HG03378 (cell line): ENCODE results near the gene IFNB1.

Experiments used
- ATAC-seq: cut with Tn5 transposase; IDR thresholded peaks from one replicate; pipeline ENCODE4 v1.9.1; 2021; ENCODE audit warnings: mild to moderate bottlenecking, moderate library complexity; ENCODE audit not compliant: unreplicated experiment

The IFNB1 gene

DNA sequence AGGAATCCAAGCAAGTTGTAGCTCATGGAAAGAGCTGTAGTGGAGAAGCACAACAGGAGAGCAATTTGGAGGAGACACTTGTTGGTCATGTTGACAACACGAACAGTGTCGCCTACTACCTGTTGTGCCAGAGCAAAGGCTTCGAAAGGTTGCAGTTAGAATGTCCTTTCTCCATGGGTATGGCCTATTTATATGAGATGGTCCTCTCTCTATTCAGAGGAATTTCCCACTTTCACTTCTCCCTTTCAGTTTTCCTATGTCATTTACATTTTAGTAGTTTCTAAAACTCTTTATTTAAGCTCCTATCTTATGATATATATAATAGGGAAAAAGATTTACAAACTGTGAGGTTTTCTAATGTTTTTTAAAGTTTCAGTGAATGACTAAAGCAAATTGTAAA is at the start of gene IFNB1:
TSS of gene IFNB1 (minus strand) at position 162 of the 400 bp plus-strand sequence. CDS start at position 89, 73 bp downstream.
- no peak for ATAC-seq

- ATAC-seq, result peak; percentile 96
Measured at GRCh38 chr9:21121595-21122251, 44.0 kb upstream of the IFNB1 start.

- no peak for ATAC-seq
Measured at GRCh38 chr9:21121079-21121478, 43.3 kb upstream of the IFNB1 start.

- no peak for ATAC-seq
Measured at GRCh38 chr9:21119093-21119770, 41.5 kb upstream of the IFNB1 start.

DNA sequence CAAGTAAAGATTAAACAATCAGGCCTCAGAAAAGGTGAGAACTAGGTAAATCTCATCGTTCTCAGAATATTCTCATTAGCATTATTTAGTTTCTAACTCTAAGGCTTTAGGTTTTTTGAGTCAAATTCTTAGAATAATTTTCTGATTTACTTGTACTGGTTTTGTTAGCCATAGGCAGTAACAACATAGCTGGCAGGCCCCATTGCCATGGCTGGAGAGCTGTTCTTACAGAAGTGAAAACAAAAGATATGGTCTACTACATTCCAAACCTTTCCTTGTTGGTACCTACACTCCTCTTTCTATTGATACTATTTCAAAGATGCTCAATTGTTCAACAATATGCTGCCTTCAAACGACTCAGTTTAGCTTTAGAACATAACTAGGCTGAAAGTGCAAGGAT is 36.6 kb upstream of the IFNB1 start:
- ATAC-seq, result no peak

GRCh38 chr9:21110708-21111576 is 33.2 kb upstream of the IFNB1 start:
- peak; percentile 92 for ATAC-seq

DNA sequence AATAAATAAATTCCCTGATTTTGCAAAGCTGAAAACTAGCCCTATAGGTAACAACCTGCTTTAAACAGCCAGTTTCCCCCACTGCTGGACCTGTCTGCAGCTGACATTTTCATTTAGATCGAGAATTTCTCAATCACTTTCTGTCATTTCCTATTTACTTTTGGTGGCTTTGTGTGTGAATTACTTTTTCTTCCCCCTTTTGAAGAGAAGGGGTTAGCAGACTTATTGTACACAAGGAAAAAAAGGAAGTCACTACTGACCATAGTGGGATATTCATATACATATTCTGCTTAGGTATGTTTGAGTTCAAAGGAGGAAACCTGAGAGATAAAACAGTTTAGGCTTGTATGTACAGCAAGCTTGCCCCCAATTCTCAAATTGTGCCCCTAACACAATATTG is 27.0 kb upstream of the IFNB1 start:
- ATAC-seq, result no peak

DNA sequence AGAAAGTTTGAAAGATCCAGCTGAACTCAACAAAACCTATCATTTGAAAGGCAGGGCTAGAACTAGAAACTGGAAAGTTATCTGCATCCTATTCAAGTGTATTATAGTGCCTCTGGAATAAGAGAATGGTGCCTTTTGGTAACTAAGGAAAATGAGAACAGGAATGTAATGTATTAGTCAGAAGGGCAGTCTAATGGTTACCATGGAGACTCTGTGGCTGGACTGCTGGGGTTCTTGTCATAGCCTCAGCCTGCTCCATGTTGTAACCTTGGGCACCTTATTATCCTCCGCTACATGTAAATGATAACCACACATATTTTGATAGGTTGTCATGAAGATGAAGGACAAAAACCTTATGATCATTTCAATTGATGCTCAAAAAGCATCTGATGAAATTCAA is 24.6 kb upstream of the IFNB1 start:
- ATAC-seq, result no peak

DNA sequence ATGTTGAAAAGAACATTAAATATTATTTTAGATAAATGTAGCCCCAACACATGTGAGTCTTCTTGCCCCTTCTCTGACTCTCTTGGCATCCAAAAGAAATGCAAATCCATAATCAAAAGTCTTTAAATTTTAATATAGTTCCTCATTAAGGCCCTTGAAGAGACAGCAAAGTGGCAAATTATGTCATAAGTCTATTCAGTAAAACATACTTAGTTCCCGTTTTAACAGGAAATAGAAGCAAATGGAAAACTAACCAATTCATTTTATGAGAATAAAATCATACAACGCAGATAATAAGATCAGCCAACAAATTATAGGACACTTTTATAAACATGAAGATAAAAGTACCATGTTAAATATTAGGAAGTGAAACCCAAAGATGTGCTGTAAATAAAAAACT is 20.1 kb upstream of the IFNB1 start:
- ATAC-seq, result no peak

GRCh38 chr9:21096901-21097255 is 19.1 kb upstream of the IFNB1 start:
- no peak for ATAC-seq

- ATAC-seq, result peak; percentile 94
Measured at GRCh38 chr9:21096172-21096900, 18.6 kb upstream of the IFNB1 start.

GRCh38 chr9:21095561-21095960 is 17.8 kb upstream of the IFNB1 start:
- ATAC-seq, result no peak

GRCh38 chr9:21086538-21086937 is 8.8 kb upstream of the IFNB1 start:
- no peak for ATAC-seq

DNA sequence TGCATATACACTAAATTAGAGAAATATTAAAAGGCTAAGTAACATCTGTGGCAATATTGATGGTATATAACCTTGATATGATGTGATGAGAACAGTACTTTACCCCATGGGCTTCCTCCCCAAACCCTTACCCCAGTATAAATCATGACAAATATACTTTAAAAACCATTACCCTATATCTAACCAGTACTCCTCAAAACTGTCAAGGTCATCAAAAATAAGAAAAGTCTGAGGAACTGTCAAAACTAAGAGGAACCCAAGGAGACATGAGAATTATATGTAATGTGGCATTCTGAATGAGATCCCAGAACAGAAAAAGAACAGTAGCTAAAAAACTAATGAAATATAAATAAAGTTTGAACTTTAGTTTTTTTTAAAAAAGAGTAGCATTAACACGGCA is 7.3 kb upstream of the IFNB1 start:
- no peak for ATAC-seq

DNA sequence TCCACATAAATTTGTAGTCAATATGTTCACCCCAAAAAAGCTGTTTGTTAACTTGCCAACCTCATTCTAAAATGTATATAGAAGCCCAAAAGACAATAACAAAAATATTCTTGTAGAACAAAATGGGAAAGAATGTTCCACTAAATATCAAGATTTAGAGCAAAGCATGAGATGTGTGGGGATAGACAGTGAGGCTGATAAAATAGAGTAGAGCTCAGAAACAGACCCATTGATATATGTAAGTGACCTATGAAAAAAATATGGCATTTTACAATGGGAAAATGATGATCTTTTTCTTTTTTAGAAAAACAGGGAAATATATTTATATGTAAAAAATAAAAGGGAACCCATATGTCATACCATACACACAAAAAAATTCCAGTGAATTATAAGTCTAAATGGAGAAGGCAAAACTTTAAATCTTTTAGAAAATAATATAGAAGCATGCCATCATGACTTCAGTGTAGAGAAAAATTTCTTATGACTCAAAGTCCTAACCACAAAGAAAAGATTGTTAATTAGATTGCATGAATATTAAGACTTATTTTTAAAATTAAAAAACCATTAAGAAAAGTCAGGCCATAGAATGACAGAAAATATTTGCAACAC is 6.6 kb upstream of the IFNB1 start:
- no peak for ATAC-seq

GRCh38 chr9:21082671-21083070 is 4.9 kb upstream of the IFNB1 start:
- no peak for ATAC-seq

- ATAC-seq, result no peak
Measured at GRCh38 chr9:21081999-21082398, 4.3 kb upstream of the IFNB1 start.

DNA sequence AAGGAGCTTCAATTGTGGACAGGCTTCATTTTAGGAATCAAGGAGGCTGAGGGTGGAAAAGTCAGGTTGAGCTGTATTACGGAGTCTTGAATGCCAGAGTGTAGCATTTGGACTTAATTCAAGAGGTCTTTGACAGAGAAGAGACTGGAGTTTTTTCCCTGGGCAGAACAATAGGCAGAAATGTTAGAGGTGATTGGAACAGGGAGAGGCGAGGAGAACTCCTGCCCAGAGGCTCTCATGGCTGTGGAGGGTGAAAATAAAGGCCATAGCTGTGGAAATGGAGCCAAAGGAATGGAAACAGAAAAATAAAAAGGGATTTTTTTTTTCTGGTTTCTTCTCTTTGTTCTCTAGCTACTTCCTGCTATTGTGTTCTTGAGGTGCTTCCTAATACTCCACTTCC is 3.7 kb upstream of the IFNB1 start:
- no peak for ATAC-seq

GRCh38 chr9:21080793-21081192 is 3.1 kb upstream of the IFNB1 start:
- ATAC-seq, result no peak

GRCh38 chr9:21078702-21079101 is 960 bp upstream of the IFNB1 start:
- ATAC-seq, result no peak

DNA sequence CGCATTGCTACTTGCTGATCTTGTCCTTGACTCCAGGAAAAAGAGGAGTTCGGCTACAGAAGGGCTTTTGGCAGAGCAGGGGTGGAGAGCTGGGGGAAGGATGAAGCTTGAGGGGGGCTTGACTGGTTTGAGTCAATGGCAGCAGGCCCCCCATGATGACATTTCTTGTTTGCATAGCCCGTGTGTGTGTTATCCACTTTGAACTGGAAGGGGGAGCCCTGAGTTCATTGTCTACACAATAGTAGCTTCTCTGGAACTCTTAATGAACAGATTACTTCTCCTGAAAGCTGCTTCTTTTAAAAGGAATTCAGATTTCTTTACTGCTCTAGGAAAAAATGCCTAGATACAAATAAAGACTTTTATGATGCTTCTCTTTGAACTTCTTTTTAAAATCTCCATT is 2.3 kb downstream of the IFNB1 start:
- ATAC-seq, result no peak
